ENCODE data around the gene CDC42BPA.

- TF ChIP-seq POLR2AphosphoS5 (IDR thresholded peaks at IDR 0.05; ENCODE audit: low read depth, low read length): no peak
- TF ChIP-seq TAF1 (IDR thresholded peaks at IDR 0.05; ENCODE audit: borderline replicate concordance, insufficient read depth, low read length): no peak
- no peak for TF ChIP-seq REST (IDR thresholded peaks at IDR 0.05; ENCODE audit: insufficient read depth in 1 of 2, low read depth in 2 of 2, low read length in 2 of 2)
Observed at GRCh38 chr1:227156520-227156919, 161.8 kb downstream of the CDC42BPA start.
